GM18907 (cell line): ENCODE data around the gene PLIN4.
"Not testable (repeated sequence)": the region's sequence is repeated elsewhere in the genome, so short reads cannot be mapped to it uniquely, and the experiment has no call there.

Experiments used
- ATAC-seq: cut with Tn5 transposase; IDR thresholded peaks from one replicate; pipeline ENCODE4 v1.9.1; 2021; ENCODE audit warnings: mild to moderate bottlenecking, moderate library complexity; ENCODE audit not compliant: unreplicated experiment

Gene PLIN4, protein sequence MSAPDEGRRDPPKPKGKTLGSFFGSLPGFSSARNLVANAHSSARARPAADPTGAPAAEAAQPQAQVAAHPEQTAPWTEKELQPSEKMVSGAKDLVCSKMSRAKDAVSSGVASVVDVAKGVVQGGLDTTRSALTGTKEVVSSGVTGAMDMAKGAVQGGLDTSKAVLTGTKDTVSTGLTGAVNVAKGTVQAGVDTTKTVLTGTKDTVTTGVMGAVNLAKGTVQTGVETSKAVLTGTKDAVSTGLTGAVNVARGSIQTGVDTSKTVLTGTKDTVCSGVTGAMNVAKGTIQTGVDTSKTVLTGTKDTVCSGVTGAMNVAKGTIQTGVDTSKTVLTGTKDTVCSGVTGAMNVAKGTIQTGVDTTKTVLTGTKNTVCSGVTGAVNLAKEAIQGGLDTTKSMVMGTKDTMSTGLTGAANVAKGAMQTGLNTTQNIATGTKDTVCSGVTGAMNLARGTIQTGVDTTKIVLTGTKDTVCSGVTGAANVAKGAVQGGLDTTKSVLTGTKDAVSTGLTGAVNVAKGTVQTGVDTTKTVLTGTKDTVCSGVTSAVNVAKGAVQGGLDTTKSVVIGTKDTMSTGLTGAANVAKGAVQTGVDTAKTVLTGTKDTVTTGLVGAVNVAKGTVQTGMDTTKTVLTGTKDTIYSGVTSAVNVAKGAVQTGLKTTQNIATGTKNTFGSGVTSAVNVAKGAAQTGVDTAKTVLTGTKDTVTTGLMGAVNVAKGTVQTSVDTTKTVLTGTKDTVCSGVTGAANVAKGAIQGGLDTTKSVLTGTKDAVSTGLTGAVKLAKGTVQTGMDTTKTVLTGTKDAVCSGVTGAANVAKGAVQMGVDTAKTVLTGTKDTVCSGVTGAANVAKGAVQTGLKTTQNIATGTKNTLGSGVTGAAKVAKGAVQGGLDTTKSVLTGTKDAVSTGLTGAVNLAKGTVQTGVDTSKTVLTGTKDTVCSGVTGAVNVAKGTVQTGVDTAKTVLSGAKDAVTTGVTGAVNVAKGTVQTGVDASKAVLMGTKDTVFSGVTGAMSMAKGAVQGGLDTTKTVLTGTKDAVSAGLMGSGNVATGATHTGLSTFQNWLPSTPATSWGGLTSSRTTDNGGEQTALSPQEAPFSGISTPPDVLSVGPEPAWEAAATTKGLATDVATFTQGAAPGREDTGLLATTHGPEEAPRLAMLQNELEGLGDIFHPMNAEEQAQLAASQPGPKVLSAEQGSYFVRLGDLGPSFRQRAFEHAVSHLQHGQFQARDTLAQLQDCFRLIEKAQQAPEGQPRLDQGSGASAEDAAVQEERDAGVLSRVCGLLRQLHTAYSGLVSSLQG (N-terminal part only)

DNA sequence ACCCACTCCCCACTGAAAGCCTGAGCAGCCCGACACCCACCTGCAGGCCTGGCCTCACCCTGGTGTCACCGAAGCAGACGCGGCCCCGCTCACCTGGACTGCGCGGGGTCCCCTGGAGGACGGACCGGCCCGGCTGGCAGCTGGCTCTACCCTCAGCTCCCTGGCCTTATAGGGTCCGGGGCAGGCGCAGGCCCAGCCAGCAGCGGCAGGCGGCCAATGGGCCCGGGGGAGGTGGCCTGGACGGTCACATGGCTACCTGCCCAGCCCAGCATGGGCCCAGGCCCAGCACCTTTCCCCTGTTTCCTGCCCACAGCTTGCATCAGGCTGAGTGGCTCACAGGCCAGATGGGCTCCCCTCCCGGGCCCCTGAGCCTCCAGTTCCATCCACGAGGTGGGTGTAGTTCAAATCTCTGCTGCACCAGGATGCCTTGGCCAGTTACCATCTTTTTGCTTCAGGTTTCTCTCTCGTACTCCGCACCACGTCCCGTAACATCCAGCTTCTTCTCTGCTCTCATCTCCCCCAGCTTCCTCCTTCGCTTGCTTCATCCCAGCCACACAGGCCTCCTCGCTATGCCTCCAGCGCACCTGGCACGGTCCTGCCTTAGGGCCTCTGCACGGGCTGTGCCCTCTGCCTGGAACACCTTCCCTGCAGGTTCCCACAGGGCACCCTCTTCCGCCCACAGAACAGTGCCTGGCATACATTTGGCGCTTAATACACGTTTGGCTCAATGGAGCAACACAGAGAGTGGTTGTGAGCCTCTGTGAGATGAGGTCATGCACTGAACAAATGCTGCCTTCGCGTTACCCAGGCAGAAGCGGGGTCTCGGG, at the start of gene PLIN4:
Gene PLIN4, minus strand, starts transcription at position 142 of the 827 bp plus-strand sequence. CDS start 214 bp downstream, outside the sequence.
- no peak for ATAC-seq

DNA sequence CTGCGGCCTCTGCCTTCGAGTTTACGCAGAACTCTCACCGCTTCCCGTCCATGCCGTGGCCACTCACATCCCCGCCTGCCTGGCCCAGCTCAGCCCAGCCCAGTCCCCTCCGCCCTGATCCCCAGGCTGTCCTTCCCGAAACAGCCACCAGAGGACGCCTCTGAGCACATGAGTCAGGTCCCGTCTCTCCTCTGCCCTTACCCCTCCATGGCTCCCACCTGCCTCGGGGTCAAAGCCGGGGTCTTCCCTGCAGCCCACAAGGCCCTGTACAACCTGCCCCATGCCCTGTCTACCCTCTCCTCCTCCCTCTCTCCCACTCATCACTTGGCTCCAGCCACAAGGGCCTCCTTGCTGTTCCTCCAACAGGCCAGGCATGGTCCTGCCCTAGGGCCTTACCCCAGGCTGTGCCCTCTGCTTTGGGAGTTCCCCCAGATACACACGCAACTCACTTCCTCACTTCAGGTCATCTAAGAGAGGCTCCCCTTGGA, 49.3 kb upstream of the PLIN4 start:
- ATAC-seq, result no peak

DNA sequence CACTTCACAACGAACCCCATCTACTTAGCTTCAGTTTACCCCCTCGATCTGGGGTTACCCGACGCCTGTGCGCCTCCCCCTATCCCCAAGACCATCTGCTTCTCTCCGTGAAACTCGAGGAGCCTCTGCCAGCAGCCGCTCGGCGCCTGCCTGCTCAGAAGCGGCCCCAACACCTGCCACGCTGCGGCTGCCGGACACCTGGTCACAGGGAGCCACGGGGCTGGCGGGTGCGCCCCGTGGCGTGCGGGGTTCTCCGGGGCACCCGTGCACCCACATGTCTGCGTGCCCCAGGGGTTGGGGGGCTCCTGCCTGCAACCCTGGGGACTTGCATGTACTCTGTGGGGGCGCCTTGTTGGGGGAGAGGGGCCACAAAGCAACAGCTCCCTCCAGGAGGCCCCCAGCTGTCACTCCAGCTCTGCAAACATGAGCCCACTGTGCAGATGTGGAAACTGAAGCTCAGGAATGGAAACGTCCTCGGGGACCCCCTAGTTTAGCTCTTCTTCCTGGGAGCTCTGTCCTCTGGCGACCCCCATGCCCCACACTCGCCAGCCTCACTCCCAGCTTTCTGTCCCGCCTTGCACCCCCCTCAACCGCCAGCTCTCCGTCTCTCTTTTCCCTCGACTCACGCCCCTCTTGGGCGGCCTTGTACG, 48.2 kb upstream of the PLIN4 start:
- no peak for ATAC-seq

DNA sequence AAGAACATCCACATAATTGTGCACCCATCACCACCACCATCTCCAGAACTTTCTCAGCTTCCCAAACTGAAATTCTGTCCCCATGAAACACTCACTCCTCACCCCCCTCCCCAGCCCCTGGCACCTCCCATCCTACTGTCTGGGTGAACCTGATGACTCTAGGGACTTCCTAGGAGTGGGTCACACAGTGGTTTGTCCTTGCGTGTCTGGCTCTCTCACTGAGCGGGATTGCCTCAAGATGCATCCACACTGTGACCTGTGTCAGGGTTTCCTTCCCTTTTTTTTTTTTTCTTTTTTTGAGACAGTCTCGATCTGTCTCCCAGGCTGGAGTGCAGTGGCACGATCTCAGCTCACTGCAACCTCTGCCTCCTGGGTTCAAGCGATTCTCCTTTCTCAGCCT, 45.3 kb upstream of the PLIN4 start:
- not testable (repeated sequence) for ATAC-seq

DNA sequence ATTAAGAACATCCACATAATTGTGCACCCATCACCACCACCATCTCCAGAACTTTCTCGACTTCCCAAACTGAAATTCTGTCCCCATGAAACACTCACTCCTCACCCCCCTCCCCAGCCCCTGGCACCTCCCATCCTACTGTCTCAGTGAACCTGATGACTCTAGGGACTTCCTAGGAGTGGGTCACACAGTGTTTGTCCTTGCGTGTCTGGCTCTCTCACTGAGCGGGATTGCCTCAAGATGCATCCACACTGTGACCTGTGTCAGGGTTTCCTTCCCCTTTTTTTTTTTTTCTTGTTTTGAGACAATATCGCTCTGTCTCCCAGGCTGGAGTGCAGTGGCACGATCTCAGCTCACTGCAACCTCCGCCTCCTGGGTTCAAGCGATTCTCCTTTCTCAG, 43.8 kb upstream of the PLIN4 start:
- ATAC-seq, result not testable (repeated sequence)

DNA sequence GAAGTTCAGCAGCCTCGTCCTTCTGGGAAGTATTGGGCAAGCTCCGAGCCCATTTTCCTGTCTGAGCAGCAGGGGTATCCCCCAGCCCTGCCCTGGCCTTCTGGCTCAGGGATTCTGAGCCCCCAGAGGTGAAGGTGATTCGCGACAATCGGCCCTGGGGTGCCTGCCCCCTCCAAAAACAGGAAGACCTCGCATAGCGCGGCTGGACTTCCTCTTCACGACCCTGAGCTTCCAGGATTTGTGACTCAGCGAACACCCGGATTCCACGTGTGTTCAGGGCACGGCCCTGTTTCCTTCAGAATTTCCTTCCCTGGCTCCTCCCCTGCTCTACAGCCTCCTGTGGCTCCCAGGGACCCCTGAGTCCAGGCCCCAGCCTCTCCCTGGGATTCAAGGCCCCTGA, 41.3 kb upstream of the PLIN4 start, which contains the start of gene SEMA6B:
Gene SEMA6B, minus strand, starts transcription at position 116 of the 400 bp plus-strand sequence. CDS start 1,227 bp downstream, outside the sequence.
- ATAC-seq, result no peak

DNA sequence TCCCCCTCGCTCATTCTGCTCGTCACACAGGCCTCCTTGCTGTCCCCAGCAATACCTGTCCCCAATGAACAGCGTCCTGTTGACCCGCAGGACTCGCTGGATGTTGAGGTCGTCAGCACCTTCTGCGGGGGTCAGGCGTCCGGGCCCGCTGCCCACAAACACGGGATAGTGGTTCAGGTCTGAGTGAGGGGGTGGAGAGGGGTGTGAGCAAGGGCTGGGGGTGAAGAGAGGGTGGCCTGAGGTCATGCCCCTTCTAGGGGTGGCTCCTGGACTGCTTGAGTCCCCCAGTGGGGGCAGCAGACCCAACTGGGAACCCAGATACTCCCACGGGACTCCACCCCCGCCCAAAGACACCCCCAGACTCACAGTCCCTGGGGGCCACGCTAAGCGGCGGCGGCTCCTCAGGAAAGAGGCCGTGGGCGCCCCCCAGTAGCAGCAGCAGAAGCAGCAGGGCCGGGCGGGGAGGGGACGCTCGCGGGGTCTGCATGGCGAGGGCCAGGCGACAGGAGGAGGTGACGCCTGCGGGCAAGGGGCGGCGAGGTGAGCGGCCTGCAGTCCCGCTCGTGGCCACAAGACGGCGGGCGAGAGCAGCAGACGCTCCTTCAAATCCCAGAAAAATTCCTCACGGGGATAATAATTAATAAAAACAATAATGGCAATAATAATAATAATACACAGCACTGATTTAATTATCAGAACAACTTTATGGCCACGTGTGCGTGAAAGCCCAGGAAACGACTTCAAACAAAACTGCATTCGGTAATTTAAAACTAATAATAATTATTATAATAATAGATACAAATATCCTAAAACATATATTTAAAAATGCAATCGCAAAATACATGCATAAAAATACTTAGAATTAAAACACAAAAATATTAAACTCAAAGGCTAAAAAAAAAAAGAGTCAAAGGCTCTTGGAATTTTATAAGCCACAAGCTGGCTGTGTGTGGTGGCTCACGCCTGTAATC, 40.0 kb upstream of the PLIN4 start:
- no peak for ATAC-seq

DNA sequence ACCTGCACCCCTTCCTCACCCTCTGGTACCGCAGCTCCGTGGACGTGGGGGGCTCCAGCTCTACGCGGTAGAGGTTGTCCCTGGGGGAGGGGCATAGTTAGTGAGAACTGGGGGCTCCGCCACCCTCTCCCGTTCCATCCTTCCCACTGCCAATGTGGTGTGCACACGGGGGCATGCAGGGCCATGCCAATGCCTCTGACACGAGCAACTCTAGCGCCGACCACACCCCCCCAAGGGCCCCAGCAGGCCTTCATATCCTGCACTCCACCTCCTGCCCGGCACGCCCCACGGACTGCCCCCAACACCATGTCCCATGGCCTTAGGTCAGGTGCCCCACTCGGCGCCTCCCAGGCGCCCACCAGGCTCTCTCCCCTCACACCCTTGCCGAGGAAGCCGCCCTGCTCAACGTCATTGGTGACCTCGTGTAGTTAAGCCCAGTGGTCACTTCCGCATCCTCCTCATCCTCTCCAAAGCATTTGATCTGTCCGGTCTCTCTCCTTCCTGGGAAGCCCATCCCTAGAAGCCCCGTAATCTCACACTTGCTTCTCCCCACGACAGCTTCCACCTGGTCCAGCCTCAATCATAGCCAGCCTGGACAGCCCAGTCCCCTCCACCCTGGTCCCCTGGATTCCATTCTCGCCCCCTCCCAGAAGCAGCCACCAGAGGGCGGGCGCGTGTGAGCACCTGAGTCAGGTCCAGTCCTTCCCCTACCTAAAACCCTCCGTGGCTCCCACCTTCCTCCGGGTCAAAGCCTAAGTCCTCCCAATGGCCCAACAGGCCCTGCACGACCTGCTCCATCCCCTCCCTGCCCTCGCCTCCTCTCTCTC, 39.1 kb upstream of the PLIN4 start:
- no peak for ATAC-seq

DNA sequence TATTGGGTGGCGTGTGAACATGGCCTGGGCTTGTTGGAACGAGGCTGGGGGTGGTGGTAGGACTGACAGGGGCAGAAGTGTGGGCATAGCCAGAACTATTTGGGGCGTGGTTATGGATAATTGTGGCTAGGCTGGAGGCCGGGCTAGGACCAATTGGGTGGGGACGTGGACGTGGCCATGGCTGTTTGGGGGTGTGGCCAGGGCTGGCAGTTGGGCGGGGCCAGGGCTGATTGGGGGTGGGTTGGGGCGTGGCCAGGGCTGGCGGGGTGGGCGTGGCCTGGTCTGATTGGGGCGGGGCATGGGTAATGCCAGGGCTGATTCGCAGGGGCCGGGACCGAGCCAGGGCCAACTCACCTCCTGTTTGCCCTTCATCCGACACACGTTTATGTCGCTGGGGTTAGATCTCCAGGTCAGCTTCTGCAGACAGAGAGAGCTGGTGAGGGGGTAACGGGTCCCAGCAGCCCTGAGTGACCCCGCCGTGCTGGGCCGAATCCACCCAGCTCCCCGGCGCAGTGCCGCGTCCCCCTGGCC, 38.4 kb upstream of the PLIN4 start:
- ATAC-seq, result no peak

DNA sequence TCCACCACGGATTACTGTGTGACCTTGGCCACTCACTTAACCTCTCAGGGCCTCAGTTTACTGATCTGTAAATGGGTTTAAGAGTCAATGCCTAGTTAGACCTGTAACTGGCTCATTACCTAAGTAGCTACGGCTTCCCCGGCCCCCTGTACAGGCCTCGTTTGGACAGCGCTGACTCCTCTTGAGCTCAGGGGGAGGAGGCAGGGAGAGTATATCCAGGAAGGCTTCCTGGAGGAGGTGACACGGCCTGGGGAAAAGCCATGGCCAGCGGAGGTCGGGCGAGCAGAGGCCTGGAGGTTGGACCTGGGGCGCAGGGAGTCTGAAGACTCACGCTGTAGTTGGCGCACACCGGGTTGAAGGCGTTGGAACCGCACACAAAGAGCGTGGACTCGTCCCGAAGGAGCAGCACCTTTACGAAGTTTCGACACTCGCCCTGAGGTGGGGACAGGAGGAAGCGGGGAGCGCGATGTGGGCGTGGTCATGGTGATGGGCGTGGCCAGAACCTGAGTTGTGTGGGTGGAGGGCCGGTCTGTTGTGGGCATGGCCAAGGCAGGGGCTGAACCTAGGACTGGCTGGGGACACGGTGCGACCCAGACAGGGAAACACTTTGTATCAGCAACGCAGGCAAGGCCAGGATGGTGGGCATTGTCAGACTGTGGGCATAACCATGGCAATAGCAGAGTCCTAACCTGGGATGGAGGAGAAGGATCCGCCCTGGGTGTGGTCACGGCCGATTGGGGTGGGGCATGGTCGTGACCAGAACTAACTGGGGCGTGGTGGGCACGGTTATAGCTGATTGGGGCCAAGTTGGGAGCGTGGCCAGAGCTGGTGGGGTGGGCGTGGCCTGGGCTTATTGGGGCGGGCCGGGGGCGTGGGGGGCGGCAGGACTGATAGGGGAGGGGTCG, 37.6 kb upstream of the PLIN4 start:
- ATAC-seq, result no peak

DNA sequence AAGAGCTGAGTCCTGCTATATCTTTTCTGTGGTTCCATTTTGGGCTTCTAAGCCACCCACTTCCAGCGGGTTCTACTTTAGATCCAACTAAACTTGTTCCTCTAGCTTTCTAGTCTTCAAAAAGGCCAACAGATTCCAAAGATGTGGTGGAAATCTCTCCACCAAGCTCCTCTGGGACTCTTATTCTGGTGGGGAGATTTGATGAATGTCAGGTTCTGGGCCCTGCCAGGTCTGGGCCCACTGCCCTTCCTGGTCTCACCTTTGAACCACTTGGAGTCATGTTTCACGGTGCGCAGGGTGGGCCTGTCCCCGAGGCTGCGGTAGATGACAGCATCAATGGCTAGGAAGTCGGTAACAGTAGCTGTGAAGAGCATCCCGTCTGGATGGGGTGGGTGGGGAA, 36.4 kb upstream of the PLIN4 start:
- ATAC-seq, result no peak

DNA sequence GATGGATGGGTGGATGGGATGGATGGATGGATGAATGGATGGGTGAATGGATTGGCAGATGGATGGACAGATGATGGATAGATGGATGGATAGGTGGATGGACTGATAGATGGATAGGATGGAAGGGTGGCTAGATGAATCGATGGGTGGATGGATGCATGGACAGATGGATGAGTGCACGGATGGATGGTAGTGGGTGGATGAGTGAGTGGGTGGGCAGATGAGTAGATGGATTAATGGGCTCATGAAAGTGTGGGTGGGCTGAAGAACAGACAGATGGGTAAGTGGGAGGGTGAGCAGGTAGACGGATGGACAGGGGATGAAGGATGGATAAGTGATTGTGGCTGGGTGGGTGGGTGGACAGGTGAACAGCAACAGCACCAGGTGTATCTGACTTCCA, 35.5 kb upstream of the PLIN4 start:
- no peak for ATAC-seq

DNA sequence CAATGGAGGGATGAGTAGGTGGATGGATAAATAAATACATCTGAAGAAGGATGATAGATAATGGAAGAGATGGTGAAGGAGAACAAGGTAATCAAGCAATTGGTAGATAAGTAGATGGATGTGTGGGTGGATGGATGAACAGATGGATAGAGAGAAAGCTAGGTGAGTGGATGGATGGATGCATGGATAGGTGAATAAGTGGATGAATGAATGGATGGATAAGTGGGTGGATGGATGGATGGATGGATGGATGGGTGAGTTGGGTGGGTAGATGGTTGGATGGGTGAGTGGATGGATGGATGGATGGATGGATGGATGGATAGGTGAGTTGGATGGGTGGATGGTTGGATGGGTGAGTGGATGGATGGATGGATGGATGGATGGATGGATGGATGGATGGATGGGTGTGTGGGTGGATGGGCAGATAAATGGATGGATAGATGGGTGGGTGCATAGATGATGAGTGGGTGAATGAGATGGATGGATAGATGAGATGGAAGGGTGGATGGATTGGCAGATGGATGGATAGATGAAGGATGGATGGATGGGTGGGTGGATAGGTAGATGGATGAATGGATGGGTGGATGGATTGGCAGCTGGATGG, 34.9 kb upstream of the PLIN4 start:
- no peak for ATAC-seq

DNA sequence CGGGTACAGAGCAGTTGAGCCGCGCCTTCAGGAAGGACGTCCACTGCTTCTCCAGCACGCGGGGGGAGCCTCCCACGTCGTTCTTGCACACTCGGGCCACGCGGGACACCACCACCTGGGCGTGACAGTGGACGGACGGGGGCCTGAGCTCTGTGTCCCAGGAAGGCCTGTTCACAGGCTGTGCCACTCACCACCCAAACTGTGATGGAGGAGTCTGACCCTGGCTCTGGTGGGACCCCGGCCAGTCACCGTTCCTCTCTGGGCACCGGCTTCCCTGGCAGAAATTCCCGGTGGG, 34.2 kb upstream of the PLIN4 start:
- ATAC-seq, result no peak

DNA sequence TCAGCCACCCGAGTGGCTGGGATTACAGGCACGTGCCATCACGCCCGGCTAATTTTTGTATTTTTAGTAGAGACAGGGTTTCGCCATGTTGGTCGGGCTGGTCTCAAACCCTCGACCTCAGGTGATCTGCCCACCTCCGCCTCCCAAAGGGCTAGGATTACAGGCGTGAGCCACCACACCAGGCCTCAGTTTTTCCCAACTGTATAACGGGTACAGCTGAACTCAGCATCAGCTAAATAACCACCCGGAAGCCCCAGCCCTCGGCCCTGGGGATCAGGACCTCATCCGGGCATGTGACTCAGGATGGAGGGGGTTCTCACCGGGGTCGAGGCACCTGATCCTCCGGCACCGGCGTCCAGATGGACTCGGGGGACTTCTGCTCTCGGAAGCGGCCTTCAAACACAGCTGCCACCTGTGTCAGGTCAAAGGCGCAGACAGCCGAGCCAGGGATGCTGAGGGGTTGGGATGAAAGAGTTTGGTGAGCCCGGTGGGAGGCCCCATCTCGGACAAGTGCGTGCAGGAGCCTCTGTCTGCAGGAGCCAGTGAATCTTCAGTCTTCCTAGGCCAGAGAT, 32.3 kb upstream of the PLIN4 start:
- no peak for ATAC-seq

DNA sequence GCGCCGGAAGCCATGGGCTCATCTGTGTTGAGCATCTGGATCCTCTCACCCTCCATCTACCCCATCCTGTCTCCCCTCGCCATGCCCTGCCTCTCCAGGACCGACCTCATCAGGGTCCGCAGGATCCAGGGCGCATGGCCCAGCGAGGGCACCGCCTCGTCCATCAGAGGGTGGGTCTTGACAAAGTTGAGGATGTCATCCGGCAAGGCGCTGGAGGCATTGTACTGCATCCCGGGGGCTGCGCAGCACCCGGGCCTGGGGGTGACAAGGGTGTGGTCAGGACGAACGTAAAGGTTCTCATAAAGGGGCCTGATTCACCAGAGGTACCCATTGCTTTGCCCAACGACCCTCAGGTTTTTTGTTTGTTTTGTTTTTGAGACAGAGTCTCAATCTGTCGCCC, 31.7 kb upstream of the PLIN4 start:
- ATAC-seq, result no peak
